Suppressor macrophage (primary cell): ENCODE results near the gene PPL.

Source experiments
- DNase-seq, 4 experiments: peaks; one replicate each; pipeline ENCODE4 v3.0.0-alpha.2; 2020 to 2022

The PPL gene

GRCh38 chr16:4884972-4885874, 51.7 kb downstream of the PPL start:
- no peak for DNase-seq

GRCh38 chr16:4884209-4884608, 52.7 kb downstream of the PPL start:
- DNase-seq: no peak

- no peak for DNase-seq
These were observed 53.4 kb downstream of the PPL start for GRCh38 chr16:4883501-4883900.

GRCh38 chr16:4882633-4883285, 54.2 kb downstream of the PPL start:
- no peak for DNase-seq

GRCh38 chr16:4882000-4882632, 54.8 kb downstream of the PPL start:
- DNase-seq: no peak

GRCh38 chr16:4880006-4880580, 56.9 kb downstream of the PPL start:
- no peak for DNase-seq

- DNase-seq: no peak
These were observed 57.9 kb downstream of the PPL start for GRCh38 chr16:4879049-4879448.

- no peak for DNase-seq
These were observed 59.6 kb downstream of the PPL start for GRCh38 chr16:4877380-4877685.

GRCh38 chr16:4876646-4877379, 60.1 kb downstream of the PPL start:
- no peak for DNase-seq

- DNase-seq: no peak
These were observed 62.3 kb downstream of the PPL start for GRCh38 chr16:4874666-4875065.

- DNase-seq: no peak
These were observed 63.9 kb downstream of the PPL start for GRCh38 chr16:4873091-4873490.

- DNase-seq: no peak
These were observed 65.9 kb downstream of the PPL start for GRCh38 chr16:4871071-4871470.

- no peak for DNase-seq
These were observed 66.7 kb downstream of the PPL start for GRCh38 chr16:4870138-4870671.

GRCh38 chr16:4869147-4869805, 67.7 kb downstream of the PPL start:
- no peak for DNase-seq

GRCh38 chr16:4868535-4868934, 68.4 kb downstream of the PPL start:
- DNase-seq: no peak

- DNase-seq: no peak
These were observed 68.9 kb downstream of the PPL start for GRCh38 chr16:4868026-4868425.

- DNase-seq: no peak
These were observed 70.4 kb downstream of the PPL start for GRCh38 chr16:4866586-4866985.

GRCh38 chr16:4865231-4865860, 71.6 kb downstream of the PPL start:
- DNase-seq: no peak

GRCh38 chr16:4864728-4865127, 72.2 kb downstream of the PPL start:
- no peak for DNase-seq

GRCh38 chr16:4862639-4863038, 74.3 kb downstream of the PPL start:
- peak in 1 of 4 experiments; percentile 11 for DNase-seq

- DNase-seq: no peak
These were observed 76.1 kb downstream of the PPL start for GRCh38 chr16:4860727-4861342.
